GM12873 (cell line): Measurements from ENCODE around the gene IRAK3.

ENCODE experiments used
- CTCF ChIP-seq: IDR thresholded peaks from 2 replicates; pipeline ENCODE4 v1.5.1; 2012; ENCODE audit warnings: low read depth, mild to moderate bottlenecking, moderate library complexity, low read length, control low read depth; ENCODE audit not compliant: insufficient read depth; ENCODE audit errors: missing control alignments

The IRAK3 gene

GRCh38 chr12:66190519-66191370 lies 1.7 kb downstream of the IRAK3 start:
- TF ChIP-seq CTCF, result no peak

GRCh38 chr12:66191547-66192126 lies 2.6 kb downstream of the IRAK3 start:
- TF ChIP-seq CTCF, result no peak

- TF ChIP-seq CTCF, result no peak
Observed at GRCh38 chr12:66194122-66194521, 5.1 kb downstream of the IRAK3 start.

- no peak for TF ChIP-seq CTCF
Observed at GRCh38 chr12:66195242-66195641, 6.2 kb downstream of the IRAK3 start.

GRCh38 chr12:66196806-66197205 lies 7.8 kb downstream of the IRAK3 start:
- no peak for TF ChIP-seq CTCF

- no peak for TF ChIP-seq CTCF
Observed at GRCh38 chr12:66197495-66197921, 8.5 kb downstream of the IRAK3 start.

GRCh38 chr12:66199141-66199540 lies 10.1 kb downstream of the IRAK3 start:
- no peak for TF ChIP-seq CTCF
